Mucosa of rectum (tissue), 2 donors: ENCODE data around the gene DDX27.

Source experiments
- H3K27ac ChIP-seq, 2 donors: one replicate each; pipeline ENCODE4 v1.7.0; 2013; ENCODE audit warnings: inconsistent platforms in 2 of 2, low read depth in 2 of 2, low read length in 2 of 2
- H3K27me3 ChIP-seq, 2 donors: one replicate each; pipeline ENCODE4 v1.7.0; 2013; ENCODE audit warnings: low read length in 2 of 2; ENCODE audit not compliant: control insufficient read depth in 2 of 2, insufficient read depth in 2 of 2
- H3K36me3 ChIP-seq, 2 donors: one replicate each; pipeline ENCODE4 v1.7.0; 2013; ENCODE audit warnings: low read length in 2 of 2; ENCODE audit not compliant: control insufficient read depth in 2 of 2, insufficient read depth in 2 of 2
- H3K4me1 ChIP-seq, 2 donors: one replicate each; pipeline ENCODE4 v1.7.0; 2013; ENCODE audit warnings: low read length in 2 of 2, mild to moderate bottlenecking in 1 of 2; ENCODE audit not compliant: control insufficient read depth in 2 of 2, insufficient read depth in 2 of 2
- H3K4me3 ChIP-seq, 2 donors: one replicate each; pipeline ENCODE4 v1.7.0; 2013; ENCODE audit warnings: low read length in 2 of 2
- H3K9ac ChIP-seq, 2 donors: one replicate each; pipeline ENCODE4 v1.7.0; 2013; ENCODE audit warnings: low read length in 2 of 2, low read depth in 1 of 2, mild to moderate bottlenecking in 1 of 2
- H3K9me3 ChIP-seq, 2 donors: one replicate each; pipeline ENCODE4 v1.7.0; 2013; ENCODE audit warnings: low read length in 2 of 2; ENCODE audit not compliant: control insufficient read depth in 2 of 2
- donor health status: healthy.
- donor health status: Normal muscosa, but diverticular disease.

Gene DDX27

GRCh38 chr20:49228676-49229075 lies 9.5 kb downstream of the DDX27 start:
- H3K9ac ChIP-seq = no peak overlapping the region
- no peak overlapping the region for H3K27ac ChIP-seq
- H3K9me3 ChIP-seq = no peaks in the 10 kb centered on the region
- no peaks in the 10 kb centered on the region for H3K27me3 ChIP-seq
- no peaks in the 10 kb centered on the region for H3K4me1 ChIP-seq
- H3K36me3 ChIP-seq = peaks cover 62 to 69% of the 10 kb centered on the region in 2 donors
- no peak overlapping the region for H3K4me3 ChIP-seq

GRCh38 chr20:49229381-49229780 lies 10.2 kb downstream of the DDX27 start:
- Histone ChIP-seq H3K9me3 (no peaks in the 10 kb centered on the region), H3K4me1 (no peaks in the 10 kb centered on the region), H3K27me3 (no peaks in the 10 kb centered on the region), H3K9ac (no peak overlapping the region), H3K27ac (no peak overlapping the region), H3K4me3 (no peak overlapping the region), H3K36me3 (peaks cover 61 to 69% of the 10 kb centered on the region in 2 donors)

GRCh38 chr20:49230021-49230420 lies 10.8 kb downstream of the DDX27 start:
- Histone ChIP-seq H3K27ac (no peak overlapping the region), H3K4me3 (no peak overlapping the region), H3K36me3 (peaks cover 61 to 69% of the 10 kb centered on the region in 2 donors), H3K4me1 (no peaks in the 10 kb centered on the region), H3K9ac (no peak overlapping the region), H3K9me3 (no peaks in the 10 kb centered on the region), H3K27me3 (no peaks in the 10 kb centered on the region)

DNA sequence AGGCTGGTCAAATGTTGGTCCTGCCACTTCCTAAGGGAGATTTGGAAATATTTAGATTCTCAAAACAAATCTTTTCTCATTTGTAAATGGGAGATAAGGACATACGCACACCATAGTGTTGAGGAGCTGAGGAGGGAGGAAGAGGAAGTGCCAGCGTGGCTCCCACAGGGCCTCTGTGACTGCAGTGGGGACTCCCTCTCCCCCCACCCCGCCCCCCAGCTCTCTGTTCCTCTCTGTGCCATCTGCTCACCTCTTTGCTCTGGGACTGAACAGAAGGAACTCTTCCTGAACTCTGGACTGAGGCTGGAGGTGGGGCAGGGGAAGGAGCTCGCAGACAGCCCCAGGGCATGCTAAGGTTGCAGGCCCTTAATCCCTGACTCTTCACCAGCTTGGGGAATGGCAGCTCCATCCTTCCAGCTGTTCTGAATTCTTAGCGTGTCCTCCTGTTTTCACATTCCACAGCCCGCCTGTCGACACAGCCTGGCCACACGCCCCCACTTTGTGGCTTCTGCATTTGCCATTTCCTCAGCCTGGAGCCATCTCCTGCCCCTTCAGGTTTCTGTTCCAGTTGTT lies 11.4 kb downstream of the DDX27 start:
- no peaks in the 10 kb centered on the region for H3K4me1 ChIP-seq
- H3K9ac ChIP-seq = no peak overlapping the region
- H3K36me3 ChIP-seq = peaks cover 63 to 70% of the 10 kb centered on the region in 2 donors
- H3K9me3 ChIP-seq = no peaks in the 10 kb centered on the region
- H3K27ac ChIP-seq = no peak overlapping the region
- no peaks in the 10 kb centered on the region for H3K27me3 ChIP-seq
- H3K4me3 ChIP-seq = no peak overlapping the region

DNA sequence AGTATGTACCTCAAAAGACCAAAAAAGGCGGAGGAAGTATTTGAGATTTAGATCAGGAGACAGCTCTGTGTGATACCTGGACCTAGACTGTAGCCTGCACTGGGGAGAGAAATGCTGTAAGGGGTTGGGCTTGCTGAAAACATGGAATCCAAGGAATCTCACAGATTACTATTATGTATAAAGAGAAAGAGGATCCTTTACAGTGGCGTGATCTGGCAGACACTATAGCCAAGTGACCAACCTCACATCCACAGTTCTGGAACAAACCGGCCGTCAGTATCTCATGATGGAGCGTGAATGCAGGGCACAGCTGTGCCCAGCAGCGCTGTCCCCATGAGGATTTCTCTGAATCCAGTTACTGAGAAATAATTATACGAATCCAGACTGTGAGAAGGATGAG lies 12.3 kb downstream of the DDX27 start:
- H3K4me3 ChIP-seq = no peak overlapping the region
- H3K4me1 ChIP-seq = no peaks in the 10 kb centered on the region
- no peak overlapping the region for H3K27ac ChIP-seq
- peaks cover 61 to 69% of the 10 kb centered on the region in 2 donors for H3K36me3 ChIP-seq
- no peaks in the 10 kb centered on the region for H3K9me3 ChIP-seq
- no peaks in the 10 kb centered on the region for H3K27me3 ChIP-seq
- no peak overlapping the region for H3K9ac ChIP-seq

DNA sequence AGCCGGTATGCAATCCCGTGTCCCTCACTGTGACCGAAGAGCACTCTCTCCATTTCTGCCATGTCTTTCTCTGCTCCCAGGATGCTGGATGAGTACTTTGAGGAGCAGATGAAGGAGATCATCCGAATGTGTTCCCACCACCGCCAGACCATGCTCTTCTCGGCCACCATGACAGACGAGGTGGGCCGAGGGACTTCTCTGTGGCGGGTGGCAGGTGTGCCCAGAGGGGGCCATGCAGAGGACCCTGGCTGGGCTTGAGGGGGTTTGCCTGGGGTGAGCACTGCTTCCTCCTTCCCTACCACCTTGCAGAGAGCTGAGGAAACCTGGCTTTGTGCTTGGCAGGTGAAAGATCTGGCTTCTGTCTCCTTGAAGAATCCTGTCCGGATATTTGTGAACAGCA lies 14.0 kb downstream of the DDX27 start:
- Histone ChIP-seq H3K9me3 (no peaks in the 10 kb centered on the region), H3K9ac (no peak overlapping the region), H3K36me3 (peaks cover 64 to 83% of the 10 kb centered on the region in 2 donors)

DNA sequence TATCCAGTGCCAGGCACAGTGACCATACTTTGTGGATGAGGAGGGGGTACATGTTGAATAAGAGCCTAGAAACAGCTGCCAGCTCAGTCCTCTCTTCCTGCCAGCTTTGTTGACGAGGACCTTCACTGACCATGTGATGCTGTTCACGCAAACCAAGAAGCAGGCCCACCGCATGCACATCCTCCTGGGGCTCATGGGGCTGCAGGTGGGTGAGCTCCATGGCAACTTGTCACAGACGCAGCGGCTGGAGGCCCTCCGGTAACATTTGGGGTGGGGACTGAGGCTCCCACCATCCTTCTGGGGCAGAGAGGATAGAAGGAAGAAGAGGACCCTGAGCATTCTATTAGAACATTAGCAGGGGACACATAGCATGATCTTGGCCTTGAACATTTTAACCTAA lies 15.6 kb downstream of the DDX27 start:
- H3K9me3 ChIP-seq = no peaks in the 10 kb centered on the region
- no peak overlapping the region for H3K9ac ChIP-seq
- H3K4me1 ChIP-seq = no peaks in the 10 kb centered on the region
- H3K36me3 ChIP-seq = peaks cover 71 to 88% of the 10 kb centered on the region in 2 donors
- H3K27me3 ChIP-seq = no peaks in the 10 kb centered on the region
- no peak overlapping the region for H3K27ac ChIP-seq
- no peak overlapping the region for H3K4me3 ChIP-seq

More for the DNA sequence above, 14.0 kb downstream of the DDX27 start:
- H3K27ac ChIP-seq = no peak overlapping the region
- no peak overlapping the region for H3K4me3 ChIP-seq
- H3K27me3 ChIP-seq = no peaks in the 10 kb centered on the region
- no peaks in the 10 kb centered on the region for H3K4me1 ChIP-seq

GRCh38 chr20:49236301-49236700 lies 17.1 kb downstream of the DDX27 start:
- H3K9me3 ChIP-seq = no peaks in the 10 kb centered on the region
- H3K27me3 ChIP-seq = no peaks in the 10 kb centered on the region
- no peaks in the 10 kb centered on the region for H3K4me1 ChIP-seq
- H3K36me3 ChIP-seq = peaks cover 67 to 85% of the 10 kb centered on the region in 2 donors
- H3K27ac ChIP-seq = no peak overlapping the region
- no peak overlapping the region for H3K4me3 ChIP-seq
- no peak overlapping the region for H3K9ac ChIP-seq

DNA sequence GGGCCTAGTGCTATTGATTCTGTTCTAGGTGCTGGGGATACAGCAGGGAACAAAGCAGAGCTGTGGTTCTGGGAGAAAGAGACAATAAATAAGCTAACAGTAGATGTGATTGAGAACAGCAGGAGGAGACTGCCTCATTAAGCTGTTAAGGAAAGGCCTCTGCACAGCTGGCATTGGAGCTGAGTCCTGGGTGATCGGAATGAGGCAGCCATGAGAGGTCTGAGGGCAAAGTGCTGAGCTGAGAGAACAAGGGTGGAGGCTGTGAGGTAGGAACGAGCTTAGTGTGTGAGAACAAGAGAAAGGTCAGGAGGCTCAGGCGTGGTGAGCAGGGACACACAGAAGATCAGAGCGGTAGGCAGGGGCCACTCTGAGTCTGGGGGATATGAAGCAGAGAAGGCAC lies 18.3 kb downstream of the DDX27 start:
- H3K27me3 ChIP-seq = no peaks in the 10 kb centered on the region
- peaks cover 72 to 88% of the 10 kb centered on the region in 2 donors for H3K36me3 ChIP-seq
- H3K9me3 ChIP-seq = no peaks in the 10 kb centered on the region
- H3K27ac ChIP-seq = no peak overlapping the region
- H3K4me1 ChIP-seq = no peaks in the 10 kb centered on the region
- H3K9ac ChIP-seq = no peak overlapping the region
- no peak overlapping the region for H3K4me3 ChIP-seq

- Histone ChIP-seq H3K4me3 (no peak overlapping the region), H3K4me1 (no peaks in the 10 kb centered on the region), H3K9ac (no peak overlapping the region), H3K27me3 (no peaks in the 10 kb centered on the region), H3K36me3 (peaks cover 74 to 78% of the 10 kb centered on the region in 2 donors), H3K9me3 (no peaks in the 10 kb centered on the region), H3K27ac (no peak overlapping the region)
Observed at GRCh38 chr20:49245921-49246740, 26.9 kb downstream of the DDX27 start.
